CD1c-positive myeloid dendritic cell (primary cell): Measurements from ENCODE around the gene SIN3B.

ENCODE experiments used
- DNase-seq: peaks from one replicate; pipeline ENCODE4 v3.0.0-alpha.2; 2016; ENCODE audit errors: extremely low spot score

The SIN3B gene

GRCh38 chr19:16829010-16829821 is at the start of gene SIN3B:
Gene SIN3B, plus strand, starts transcription at chr19:16829398. Its CDS starts 23 bp downstream, at chr19:16829421.
- peak; percentile 96 for DNase-seq

DNA sequence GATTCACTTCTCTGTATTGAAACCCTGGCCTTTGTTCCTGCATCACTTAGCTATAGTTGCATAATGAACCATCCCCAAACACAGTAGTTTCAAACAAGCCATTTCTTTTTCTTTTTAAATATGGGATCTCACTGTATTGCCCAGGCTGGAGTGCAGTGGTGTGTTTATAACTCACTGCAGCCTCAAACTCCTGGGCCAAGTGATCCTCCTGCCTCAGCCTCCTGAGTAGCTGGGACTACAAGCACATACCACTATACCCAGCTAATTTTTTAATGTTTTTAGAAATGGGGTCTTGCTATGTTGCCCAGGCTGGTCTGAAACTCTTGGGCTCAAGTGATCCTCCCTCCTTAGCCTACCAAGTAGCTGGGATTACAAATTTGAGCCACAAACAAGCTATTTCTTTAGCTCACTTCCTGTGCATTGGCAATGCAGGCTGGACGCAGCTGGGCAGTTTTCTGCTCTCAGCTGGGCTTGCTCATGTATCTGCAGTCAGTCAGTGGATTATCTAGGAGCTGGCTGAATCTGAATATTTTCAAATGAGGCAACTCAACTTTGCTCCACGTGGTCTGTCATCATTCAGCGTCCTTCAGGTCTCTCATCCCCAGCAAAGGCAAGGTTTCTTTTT is 49.5 kb upstream of the SIN3B start:
- no peak for DNase-seq

DNA sequence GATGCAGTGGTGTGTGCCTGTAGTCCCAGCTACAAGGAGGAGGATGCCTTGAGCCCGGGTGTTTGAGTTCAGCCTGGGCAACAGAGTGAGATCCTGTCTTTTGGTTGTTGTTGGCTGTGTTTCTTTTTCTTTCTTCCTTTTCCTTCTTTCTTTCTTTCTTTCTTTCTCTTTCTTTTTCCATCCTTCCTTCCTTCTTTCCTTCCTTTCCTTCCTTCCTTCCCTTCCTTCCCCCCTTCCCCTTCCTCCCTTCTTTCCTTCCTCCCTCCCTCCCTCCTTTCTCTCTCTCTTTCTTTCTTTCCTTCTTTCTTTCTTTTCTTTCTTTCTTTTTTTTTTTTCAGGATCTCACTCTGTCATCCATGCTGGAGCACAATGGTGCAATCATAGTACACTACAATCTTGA is 46.5 kb upstream of the SIN3B start:
- DNase-seq = no peak

GRCh38 chr19:16788479-16788878 is 40.7 kb upstream of the SIN3B start:
- DNase-seq = no peak

DNA sequence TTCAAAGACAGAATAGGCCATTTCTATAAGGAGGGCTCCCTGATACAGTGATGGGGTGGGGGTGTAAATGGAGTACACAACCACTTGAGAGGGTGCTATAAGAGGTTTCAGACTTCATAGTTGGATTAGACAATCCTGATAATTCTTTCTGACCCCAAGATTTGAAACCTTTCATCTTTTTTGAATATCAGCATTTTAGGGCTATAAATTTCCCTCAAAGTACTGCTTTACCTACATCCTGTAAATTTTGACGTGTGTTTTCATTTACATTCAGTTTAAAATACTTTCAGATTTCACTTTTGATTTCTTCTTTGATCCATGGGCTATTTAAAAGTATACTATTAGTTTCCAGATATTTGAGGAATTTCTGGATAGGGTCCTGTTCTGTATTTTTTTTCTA is 40.0 kb upstream of the SIN3B start:
- no peak for DNase-seq

- no peak for DNase-seq
Observed at GRCh38 chr19:16790051-16790450, 39.1 kb upstream of the SIN3B start.

- DNase-seq = no peak
Observed at GRCh38 chr19:16791942-16792341, 37.3 kb upstream of the SIN3B start.

DNA sequence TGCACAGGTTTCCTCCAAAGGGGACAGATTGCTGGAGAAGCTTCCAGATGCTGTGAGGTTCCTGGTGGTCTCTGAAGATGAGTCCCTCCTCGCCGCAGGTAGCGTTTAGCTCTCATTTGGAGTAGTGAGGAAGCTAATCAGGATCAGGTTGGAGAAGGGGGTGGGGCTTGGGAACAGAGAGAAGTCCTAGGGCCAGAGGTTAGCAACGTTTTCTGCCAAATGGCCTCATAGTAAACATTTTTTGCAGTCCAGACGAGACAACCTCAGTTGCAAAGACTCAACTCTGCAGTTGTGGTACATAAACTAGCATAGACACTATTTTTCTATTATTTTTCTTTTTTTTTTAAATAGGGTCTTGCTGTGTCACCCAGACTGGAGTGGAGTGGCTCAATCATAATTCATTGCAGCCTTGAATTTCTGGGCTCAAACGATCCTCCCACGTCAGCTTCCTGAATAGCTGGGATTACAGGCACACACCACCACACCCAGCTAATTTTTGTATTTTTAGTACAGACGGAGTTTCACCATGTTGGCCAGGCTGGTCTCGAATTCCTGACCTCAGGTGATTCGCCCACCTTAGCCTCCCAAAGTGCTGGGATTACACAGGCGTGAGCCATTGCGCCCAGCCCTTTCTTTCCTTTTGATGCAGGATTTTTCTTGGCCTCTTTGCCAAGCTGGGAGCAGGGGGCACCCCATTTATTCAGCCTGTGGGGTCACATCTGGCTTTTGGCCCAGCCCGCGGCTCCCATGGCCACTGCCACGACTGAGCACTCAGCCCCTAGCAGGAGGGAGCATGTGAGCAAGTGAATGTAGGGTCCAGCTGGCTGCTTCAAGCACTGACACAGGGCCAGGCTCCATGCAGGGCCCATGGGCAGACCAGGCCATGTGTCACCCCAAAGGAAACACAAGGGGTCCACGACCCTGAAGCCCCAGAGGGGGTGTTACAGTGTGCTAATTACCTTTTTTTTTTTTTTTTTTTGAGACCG is 34.4 kb upstream of the SIN3B start:
- DNase-seq = no peak

- DNase-seq = no peak
Observed at GRCh38 chr19:16795731-16796130, 33.5 kb upstream of the SIN3B start.

GRCh38 chr19:16797876-16798275 is 31.3 kb upstream of the SIN3B start:
- DNase-seq = peak; percentile 6

GRCh38 chr19:16798326-16798725 is 30.9 kb upstream of the SIN3B start:
- peak; percentile 13 for DNase-seq

DNA sequence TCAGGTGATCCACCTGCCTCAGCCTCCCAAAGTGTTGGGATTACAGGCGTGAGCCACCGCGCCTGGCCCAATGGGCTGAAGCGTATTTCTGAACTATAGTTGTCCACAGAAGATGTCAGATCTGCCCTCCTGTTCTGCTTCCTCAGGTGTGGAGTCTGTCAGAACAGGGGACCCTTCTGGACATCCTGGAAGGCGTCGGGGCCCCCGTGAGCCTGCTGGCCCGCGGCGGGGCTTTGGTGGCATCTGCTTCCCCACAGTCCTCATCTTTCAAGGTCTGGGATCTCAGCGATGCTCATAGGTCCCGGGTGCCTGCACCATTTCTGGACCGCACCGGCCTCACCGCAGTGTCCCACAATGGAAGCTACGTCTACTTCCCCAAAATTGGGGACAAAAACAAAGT is 29.5 kb upstream of the SIN3B start:
- no peak for DNase-seq

DNA sequence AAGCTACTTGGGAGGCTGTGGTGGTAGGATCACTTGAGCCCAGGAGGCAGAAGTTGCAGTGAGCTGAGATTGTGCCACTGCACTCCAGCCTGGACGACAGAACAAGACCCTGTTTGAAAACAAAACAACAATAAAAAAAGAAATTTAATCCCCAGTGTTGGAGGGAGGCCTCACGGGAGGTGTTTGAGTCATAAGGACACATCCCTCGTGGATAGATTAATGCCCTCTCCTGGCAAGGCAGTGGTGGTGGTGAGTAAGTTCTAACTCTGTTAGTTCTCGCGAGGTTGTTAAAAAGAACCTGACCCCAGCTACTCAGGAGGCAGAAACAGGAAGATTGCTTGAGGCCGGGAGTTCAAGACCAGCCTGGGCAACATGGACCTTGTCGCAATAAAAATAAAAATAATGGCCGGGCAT is 27.6 kb upstream of the SIN3B start:
- DNase-seq = peak; percentile 33

- DNase-seq = no peak
Observed at GRCh38 chr19:16804176-16804575, 25.0 kb upstream of the SIN3B start.

- no peak for DNase-seq
Observed at GRCh38 chr19:16807549-16808284, 21.5 kb upstream of the SIN3B start.

GRCh38 chr19:16814526-16815100 is 14.6 kb upstream of the SIN3B start:
- DNase-seq = no peak

GRCh38 chr19:16820056-16820455 is 9.1 kb upstream of the SIN3B start:
- no peak for DNase-seq

DNA sequence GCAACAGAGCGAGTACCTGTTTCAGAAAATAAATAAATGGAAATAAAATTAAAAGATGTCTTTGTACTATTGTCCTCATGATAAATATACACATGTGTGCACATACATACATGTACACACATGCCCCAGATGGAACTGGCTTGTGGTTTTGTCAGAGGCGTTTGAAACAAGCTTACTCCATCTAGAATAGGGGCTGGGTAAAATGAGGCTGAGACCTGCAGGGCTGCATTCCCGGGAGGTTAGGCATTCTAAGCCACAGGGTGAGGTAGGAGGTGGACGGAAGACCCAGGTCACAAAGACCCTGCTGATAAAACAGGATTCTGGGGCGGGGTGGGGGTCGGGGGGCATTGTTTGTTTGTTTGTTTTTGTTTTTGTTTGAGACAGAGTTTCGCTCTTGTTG is 8.1 kb upstream of the SIN3B start:
- no peak for DNase-seq

GRCh38 chr19:16822648-16823047 is 6.5 kb upstream of the SIN3B start:
- no peak for DNase-seq

DNA sequence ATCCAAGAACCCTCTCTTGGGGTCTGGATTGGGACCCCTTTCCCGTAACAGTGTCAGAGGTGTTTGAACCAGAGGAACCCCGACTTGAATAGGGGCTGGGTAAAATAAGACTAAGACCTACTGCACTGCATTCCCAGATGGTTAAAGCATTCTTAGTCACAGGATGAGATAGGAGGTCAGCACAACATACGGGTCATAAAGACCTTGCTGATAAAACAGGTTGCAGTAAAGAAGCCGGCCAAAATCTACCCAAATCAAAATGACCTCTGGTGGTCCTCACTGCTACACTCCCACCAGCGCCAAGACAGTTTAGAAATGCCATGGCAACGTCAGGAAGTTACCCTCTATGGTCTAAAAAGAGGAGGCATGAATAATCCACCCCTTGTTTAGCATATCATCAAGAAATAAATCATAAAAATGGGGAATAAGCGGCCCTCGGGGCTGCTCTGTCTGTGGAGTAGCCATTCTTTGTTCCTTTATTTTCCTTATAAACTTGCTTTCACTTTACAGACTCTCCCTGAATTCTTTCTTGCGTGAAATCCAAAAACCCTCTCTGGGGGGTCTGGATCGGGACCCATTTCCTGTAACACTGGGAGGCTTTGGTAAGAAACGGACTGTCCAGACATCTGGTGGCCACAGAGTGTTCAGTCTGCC is 4.4 kb upstream of the SIN3B start:
- DNase-seq = no peak
